OCI-LY3 (cell line): ENCODE data around the gene CCDC66.
"Not testable (repeated sequence)": the region's sequence is repeated elsewhere in the genome, so short reads cannot be mapped to it uniquely, and the experiment has no call there.

Experiments
- CTCF ChIP-seq: fragments of 200-600, 300-600 bp; sonication (generic); IDR thresholded peaks from 2 replicates; pipeline ENCODE4 v1.5.1; 2014; ENCODE audit warnings: antibody characterized with exemption, low read length, low read depth
- EZH2phosphoT487 ChIP-seq: fragments of 200-600 bp; shearing (Covaris generic); IDR thresholded peaks from 2 replicates; pipeline ENCODE4 v1.6.1; 2018; ENCODE audit warnings: antibody characterized with exemption, mixed run types, low read depth

GRCh38 chr3:56608479-56608878 is 51.5 kb downstream of the CCDC66 start:
- TF ChIP-seq CTCF, EZH2phosphoT487: not testable (repeated sequence)
